Measurements from ENCODE around the gene HRH2.

HRH2 gene

DNA sequence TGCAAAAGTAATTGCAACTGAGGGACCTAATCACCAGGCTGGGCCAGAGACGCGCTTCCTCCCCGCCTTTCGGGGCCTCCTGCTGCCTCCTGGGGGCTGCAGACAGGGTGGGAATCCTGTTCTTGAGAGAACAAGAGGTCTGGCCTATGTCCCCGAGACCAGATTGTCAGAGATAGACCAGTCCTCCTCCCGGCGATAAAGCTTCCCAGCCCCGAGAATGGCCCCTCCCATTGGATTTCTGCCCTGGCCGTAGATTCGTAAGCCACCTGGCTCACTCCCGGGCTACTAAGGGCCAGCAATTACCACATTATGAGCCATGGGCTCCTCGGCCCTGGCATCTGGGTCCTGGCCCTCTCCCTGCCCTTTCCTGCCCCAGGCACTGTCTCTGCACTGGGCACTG lies 70.4 kb downstream of the HRH2 start:
- Mint-ChIP-seq H3K36me3 (no peaks in the 10 kb centered on the region), H3K4me3 (no peak overlapping the region), H3K27me3 (peaks cover 12% of the 10 kb centered on the region), H3K9me3 (no peaks in the 10 kb centered on the region), H3K27ac (no peak overlapping the region), H3K4me1 (peaks cover 7% of the 10 kb centered on the region)

DNA sequence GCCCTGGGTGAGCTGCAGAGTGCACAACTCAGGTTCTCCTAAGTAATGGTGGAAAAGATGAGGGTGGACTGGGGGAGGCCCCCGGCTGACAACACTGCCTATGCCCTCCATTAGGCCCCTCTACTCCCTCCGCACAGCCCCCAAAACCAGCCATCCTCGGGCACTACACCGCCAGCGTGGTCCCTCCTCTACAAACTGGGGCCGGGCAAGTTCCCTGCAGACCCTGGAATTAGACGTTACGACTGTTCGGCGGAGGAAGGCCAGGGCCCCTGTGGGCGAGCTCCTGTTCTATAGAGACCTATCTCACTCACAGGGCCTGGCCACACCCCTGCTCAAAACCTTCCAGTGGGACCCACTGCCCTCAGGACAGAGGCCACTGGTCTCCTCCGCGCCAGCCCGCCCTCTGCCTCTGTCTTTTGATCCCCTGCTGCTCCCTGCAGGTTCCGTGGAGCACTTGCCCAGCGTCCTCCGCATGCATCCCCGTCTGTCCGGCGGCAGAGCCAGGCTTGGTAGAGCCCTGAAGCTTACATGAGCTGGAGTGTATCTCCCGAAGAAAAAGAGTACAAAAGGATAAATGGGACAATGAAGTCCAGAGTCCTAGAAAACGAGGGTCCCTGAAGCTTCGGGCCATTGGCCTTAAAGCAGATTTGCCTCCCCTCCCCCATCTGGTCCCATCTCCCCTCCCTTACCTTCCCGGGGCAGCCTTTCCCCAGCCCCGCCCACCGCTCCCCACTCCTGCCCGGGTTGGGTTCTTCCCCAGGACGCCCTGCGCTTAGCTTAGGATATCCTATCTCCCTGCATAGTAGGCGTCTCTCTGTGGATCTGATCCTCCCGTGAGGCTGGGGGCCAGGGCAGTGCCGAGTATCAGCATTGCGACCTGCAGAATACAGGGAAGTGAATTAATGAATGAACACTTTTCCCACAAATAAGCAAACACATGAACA lies 71.3 kb downstream of the HRH2 start:
- Mint-ChIP-seq H3K27me3 (peaks cover 15% of the 10 kb centered on the region), H3K9me3 (no peaks in the 10 kb centered on the region), H3K27ac (no peak overlapping the region), H3K4me3 (no peak overlapping the region), H3K4me1 (peaks cover 7% of the 10 kb centered on the region), H3K36me3 (no peaks in the 10 kb centered on the region)

DNA sequence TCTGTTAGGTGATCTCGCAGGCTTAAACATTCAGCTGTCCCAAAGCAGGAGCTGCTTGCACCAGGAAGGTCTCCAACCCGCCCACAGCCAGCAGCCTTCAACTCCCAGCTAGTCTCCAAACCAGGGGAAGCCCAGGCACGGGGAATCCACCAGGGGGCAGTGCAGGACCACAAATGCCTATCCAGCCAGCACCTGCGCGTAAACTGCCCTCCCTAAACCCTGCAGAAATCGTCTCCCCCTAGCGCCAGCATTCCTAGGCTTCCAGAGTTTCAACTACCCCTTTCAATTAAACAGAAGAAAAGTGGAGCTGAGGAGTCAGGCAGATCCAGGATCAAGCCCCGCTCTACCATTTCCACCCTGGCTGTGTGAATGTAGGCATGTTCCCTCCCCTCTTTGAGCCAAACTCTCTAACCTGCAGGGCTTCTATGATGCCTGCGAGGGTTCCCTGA lies 72.0 kb downstream of the HRH2 start:
- Mint-ChIP-seq H3K4me1 (peaks cover 7% of the 10 kb centered on the region), H3K27ac (no peak overlapping the region), H3K36me3 (no peaks in the 10 kb centered on the region), H3K4me3 (no peak overlapping the region), H3K27me3 (peaks cover 15% of the 10 kb centered on the region), H3K9me3 (no peaks in the 10 kb centered on the region)

DNA sequence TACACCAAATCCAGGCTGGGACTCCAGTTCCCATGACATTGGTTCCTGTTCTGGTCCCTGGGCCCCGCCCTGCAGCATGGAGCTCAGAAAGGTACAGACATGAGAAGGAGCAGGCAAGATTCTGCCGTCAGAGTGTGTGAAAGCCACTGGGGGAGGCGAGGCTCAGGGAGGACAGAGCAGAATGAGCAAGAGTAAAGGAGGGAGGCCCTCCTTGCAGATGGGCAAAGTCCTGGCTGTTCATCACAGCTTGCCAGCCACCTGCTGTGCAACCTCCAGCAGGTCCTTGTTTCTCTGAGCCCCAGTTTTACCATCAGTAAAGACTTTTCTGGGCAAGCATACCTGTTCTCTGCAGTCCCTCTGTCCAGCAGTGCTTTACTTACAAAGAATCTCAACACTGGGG lies 73.3 kb downstream of the HRH2 start:
- Mint-ChIP-seq H3K36me3 (no peaks in the 10 kb centered on the region), H3K27me3 (peaks cover 15% of the 10 kb centered on the region), H3K27ac (no peak overlapping the region), H3K9me3 (no peaks in the 10 kb centered on the region), H3K4me1 (peaks cover 7% of the 10 kb centered on the region), H3K4me3 (no peak overlapping the region)

DNA sequence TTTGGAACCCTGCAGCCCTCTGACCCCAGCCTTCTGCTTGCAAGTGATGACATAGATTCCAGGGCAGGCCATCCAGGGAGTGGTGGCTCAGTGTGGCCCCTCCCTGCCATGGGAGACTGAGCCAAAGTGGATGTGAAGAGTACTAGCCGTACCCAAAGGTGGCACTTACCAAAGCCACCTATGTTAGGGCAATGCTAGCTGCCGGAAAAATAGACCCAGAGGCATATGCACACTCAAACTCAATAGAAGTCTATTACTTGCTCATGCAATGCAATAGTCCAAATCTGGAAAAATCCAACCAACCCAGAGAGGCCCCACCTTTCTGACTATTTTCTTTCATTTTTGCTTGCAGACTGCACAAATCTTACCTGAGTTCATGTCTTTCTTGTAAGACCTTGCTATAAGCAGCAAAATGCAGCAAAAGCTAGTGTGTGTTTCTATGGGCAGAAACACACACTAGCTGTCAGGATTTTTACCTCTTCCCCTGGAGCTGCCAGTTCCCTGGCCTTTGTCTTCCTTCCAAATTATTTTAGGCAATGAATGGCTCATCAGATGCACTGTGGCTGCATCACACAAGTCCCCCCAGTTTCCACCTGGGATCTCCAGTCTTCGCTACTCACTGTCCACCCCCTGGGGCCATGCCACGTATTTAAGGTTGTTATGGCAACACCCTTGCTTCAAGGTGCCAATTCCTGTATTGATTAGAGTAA lies 74.0 kb downstream of the HRH2 start:
- no peak overlapping the region for H3K27ac Mint-ChIP-seq
- H3K27me3 Mint-ChIP-seq = peaks cover 17% of the 10 kb centered on the region
- H3K4me3 Mint-ChIP-seq = no peak overlapping the region
- peaks cover 7% of the 10 kb centered on the region for H3K4me1 Mint-ChIP-seq
- no peaks in the 10 kb centered on the region for H3K36me3 Mint-ChIP-seq
- no peaks in the 10 kb centered on the region for H3K9me3 Mint-ChIP-seq

DNA sequence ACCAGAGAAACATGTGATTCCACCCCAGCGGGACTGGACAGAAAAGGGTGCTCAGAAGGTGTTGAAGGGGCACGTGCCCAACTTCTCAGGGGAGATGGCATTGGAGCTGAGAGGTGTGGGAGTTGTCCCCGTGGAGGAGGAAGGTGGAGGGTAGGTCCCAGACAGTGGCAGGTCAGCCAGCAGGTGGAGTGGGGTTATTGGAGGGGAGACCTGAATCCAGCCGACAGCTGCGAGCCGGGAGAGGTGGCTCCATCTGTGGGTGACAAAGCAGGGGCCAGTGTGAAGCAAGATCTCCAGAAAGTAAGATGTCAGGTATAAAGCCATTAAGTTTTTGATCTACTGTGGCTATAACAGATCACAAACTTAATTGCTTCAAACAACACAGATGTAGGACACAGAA lies 75.1 kb downstream of the HRH2 start:
- Mint-ChIP-seq H3K27me3 (peaks cover 17% of the 10 kb centered on the region), H3K36me3 (no peaks in the 10 kb centered on the region), H3K4me3 (no peak overlapping the region), H3K4me1 (peaks cover 7% of the 10 kb centered on the region), H3K27ac (no peak overlapping the region), H3K9me3 (no peaks in the 10 kb centered on the region)

DNA sequence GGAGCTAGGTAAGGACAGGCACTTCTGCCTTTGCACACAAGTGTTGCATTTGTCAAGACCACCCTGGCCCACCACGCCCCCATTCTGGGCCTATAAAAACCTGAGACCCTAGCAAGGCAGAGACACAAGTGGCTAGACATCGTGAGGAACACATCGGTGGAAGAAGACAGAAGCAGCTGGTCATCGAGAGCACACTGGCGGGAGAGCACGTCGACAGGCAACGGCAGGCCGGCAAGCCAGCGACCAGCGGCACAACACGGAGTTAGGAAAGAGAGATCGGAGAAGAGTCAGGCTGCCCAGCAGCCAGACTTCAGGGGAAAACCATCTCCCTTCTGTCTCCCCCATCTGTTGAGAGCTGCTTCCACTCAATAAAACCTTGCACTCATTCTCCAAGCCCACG lies 76.1 kb downstream of the HRH2 start:
- no peaks in the 10 kb centered on the region for H3K36me3 Mint-ChIP-seq
- no peak overlapping the region for H3K27ac Mint-ChIP-seq
- peaks cover 17% of the 10 kb centered on the region for H3K27me3 Mint-ChIP-seq
- no peak overlapping the region for H3K4me3 Mint-ChIP-seq
- peaks cover 7% of the 10 kb centered on the region for H3K4me1 Mint-ChIP-seq
- H3K9me3 Mint-ChIP-seq = no peaks in the 10 kb centered on the region

DNA sequence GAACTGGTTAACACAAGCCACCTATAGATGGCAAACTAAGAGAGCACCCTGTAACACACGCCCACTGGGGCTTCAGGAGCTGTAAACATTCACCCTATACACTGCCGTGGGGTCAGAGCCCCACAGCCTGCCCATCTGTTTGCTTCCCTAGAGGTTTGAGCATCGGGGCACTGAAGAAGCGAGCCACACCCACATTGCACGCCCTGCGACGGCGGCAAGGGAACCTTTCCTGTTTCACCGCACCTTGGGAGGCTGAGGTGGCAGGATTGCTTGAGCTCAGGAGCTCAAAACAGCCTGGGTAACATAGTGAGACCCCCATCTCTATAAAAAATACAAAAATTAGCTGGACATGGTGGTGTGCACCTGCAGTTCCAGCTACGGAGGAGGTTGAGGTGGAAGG lies 76.6 kb downstream of the HRH2 start:
- Mint-ChIP-seq H3K4me1 (peaks cover 7% of the 10 kb centered on the region), H3K4me3 (no peak overlapping the region), H3K9me3 (no peaks in the 10 kb centered on the region), H3K36me3 (no peaks in the 10 kb centered on the region), H3K27me3 (peaks cover 17% of the 10 kb centered on the region), H3K27ac (no peak overlapping the region)

DNA sequence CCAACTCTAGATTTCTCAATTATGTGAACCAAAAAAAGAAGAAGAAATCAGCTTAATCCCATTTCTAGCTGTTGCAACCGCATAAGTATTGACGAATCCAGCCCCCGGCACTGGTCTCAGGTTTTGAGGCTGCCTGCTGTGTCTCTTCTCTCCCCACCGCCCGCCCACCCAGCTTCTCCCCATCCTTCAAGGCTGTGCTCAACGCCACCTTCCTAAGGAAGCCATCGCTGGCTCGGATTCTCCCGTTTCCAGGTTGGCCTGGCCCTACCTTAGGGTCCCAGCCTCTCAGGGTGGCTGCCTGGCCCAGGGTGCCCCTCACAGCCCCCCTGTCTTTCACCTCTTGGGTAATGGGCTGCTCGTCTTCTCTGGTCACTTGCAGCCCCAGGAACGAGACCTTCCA lies 77.8 kb downstream of the HRH2 start:
- Mint-ChIP-seq H3K27ac (no peak overlapping the region), H3K4me3 (no peak overlapping the region), H3K36me3 (no peaks in the 10 kb centered on the region), H3K9me3 (no peaks in the 10 kb centered on the region), H3K4me1 (no peaks in the 10 kb centered on the region), H3K27me3 (peaks cover 14% of the 10 kb centered on the region)

DNA sequence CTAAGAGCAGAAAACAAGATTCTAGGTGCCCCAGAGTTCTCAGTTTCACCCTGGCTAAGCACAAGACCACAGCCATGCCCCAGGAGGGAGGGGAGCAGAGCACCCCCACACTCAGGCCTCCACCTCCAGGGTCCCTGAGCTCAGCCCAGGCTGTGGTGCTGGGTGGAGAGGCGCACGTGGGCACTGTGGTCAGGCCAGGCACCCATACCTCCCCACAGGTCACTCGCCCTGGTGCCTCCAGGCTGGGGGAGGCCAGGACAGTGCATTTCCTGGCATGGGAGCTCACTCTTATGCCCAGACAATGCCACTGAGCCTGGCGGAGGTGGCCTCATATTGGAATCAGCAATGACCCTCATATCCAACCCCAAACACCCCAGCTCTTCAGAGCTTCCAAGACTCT lies 78.8 kb downstream of the HRH2 start:
- H3K27me3 Mint-ChIP-seq = peaks cover 14% of the 10 kb centered on the region
- H3K36me3 Mint-ChIP-seq = no peaks in the 10 kb centered on the region
- no peaks in the 10 kb centered on the region for H3K4me1 Mint-ChIP-seq
- H3K9me3 Mint-ChIP-seq = no peaks in the 10 kb centered on the region
- no peak overlapping the region for H3K4me3 Mint-ChIP-seq
- H3K27ac Mint-ChIP-seq = no peak overlapping the region

DNA sequence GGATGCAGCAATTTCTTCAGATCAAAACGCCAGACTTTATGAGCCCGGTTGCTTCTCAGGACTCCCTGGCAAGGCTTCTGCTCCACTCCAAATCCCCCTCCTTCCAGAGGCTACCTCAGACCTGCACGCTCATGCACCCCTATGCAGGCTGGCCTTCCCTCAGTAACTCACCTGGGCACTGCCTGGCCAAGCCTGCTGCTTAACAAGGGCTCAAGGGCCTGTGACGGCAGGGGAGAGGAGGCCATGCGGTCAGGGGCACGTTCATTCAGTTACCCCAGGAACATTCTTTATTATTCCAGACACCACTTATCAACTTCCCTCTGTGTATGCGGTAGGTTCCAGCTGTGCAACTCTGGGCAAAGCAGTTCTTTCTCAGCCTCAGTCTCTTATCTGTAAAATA lies 79.6 kb downstream of the HRH2 start:
- Mint-ChIP-seq H3K4me3 (no peak overlapping the region), H3K27ac (no peak overlapping the region), H3K4me1 (no peaks in the 10 kb centered on the region), H3K36me3 (no peaks in the 10 kb centered on the region), H3K27me3 (peaks cover 14% of the 10 kb centered on the region), H3K9me3 (no peaks in the 10 kb centered on the region)

DNA sequence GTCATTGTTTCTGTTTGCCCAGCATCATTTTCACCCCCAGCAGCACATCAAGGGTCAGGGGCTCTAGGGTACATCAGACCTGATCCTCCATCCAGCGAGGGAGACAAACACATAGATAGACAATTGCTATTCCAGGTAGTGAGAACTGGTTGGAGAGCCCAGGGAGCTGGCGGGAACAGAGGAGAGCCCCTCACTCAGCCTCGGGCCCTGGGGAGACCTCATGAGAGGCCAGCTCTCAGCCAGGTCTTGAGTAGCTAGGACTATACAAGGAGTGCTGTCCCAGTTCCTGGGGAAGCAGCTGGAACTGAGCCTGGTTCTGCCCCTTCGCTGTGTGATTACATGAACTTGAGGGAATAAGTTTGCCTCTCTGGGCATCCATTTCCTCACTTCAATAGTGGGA lies 80.3 kb downstream of the HRH2 start:
- Mint-ChIP-seq H3K27me3 (peaks cover 16% of the 10 kb centered on the region), H3K9me3 (no peaks in the 10 kb centered on the region), H3K4me3 (no peak overlapping the region), H3K4me1 (no peaks in the 10 kb centered on the region), H3K36me3 (no peaks in the 10 kb centered on the region), H3K27ac (no peak overlapping the region)

DNA sequence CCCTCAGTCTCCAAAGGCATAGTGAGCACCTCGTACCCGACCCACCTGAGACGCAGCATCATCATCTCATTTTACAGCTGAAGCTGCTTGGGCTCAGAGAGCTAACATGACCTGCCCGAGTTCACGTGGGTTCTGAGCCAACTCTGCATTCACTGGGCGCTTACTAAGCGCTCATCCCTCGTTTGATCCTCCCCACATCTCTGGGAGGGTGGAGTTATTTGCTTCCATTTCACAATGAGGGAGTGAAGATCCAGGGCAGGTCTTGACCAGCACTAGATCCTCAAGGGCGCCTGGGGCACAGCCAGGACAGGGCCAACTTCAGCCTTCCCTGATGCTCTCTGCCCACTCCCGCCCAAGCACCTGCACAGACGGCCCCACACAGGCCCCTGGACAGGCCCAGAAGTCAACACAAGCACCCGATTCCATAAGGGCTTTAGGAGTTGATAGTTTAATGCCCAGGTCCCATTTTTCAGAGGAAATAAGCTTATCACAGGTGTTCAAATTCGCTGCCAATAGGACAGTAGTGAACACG lies 80.8 kb downstream of the HRH2 start:
- Mint-ChIP-seq H3K4me3 (no peak overlapping the region), H3K9me3 (no peaks in the 10 kb centered on the region), H3K27me3 (peaks cover 15% of the 10 kb centered on the region), H3K27ac (no peak overlapping the region), H3K4me1 (no peaks in the 10 kb centered on the region), H3K36me3 (no peaks in the 10 kb centered on the region)

DNA sequence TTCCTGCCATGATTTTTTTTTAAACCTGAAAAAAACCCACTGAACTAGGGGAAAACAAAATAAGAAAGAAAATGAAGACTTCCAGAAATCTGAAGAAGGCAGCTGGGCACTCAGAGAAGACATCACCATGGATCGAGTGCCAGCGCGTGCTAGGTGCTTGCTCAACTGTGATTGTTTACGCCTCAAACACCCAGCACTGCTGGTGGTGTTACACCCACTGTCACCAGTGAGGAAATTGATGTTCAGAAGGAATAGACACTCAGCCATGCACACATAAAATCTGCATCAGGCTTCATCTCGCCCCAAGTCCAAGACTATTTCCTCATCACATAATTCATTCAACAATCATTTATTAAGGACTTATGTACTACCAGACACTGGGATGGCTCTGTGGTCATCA lies 82.1 kb downstream of the HRH2 start:
- no peak overlapping the region for H3K4me3 Mint-ChIP-seq

DNA sequence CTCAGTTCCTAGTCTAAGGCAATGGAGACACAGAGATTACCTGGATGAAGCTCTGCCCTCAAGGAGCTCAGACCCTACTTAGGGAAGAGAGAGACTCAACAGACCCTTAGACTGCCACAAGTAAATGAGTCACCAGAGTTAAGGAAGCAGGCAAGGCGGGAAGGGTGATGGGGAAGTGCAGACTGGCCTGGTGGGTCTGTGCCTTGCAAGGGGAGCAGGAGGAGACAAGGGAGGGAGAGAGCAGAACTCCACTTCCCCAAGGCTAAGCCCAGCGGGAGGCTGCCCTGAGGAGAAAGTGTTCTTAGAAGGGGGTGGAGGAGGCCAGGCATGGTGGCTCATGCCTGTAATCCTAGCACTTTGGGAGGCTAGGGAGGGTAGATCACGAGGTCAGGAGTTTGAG lies 83.7 kb downstream of the HRH2 start:
- H3K9me3 Mint-ChIP-seq = no peaks in the 10 kb centered on the region
- H3K27me3 Mint-ChIP-seq = peaks cover 17% of the 10 kb centered on the region
- H3K4me3 Mint-ChIP-seq = no peak overlapping the region
- no peaks in the 10 kb centered on the region for H3K4me1 Mint-ChIP-seq
- no peak overlapping the region for H3K27ac Mint-ChIP-seq
- H3K36me3 Mint-ChIP-seq = no peaks in the 10 kb centered on the region

More for the DNA sequence above, 82.1 kb downstream of the HRH2 start:
- Mint-ChIP-seq H3K36me3 (no peaks in the 10 kb centered on the region), H3K4me1 (no peaks in the 10 kb centered on the region), H3K27me3 (peaks cover 17% of the 10 kb centered on the region), H3K9me3 (no peaks in the 10 kb centered on the region), H3K27ac (no peak overlapping the region)

All from activated naive CD4-positive, alpha-beta T cell treated with anti-CD3 and anti-CD28 coated beads, Interleukin-2, amount 50 U/mL, for 24 hours (primary cell).